GM12891 (cell line): ENCODE measurements around the gene CWC15. TPM values are rescaled to one million over a fixed set of nuclear protein-coding genes. Genes with fewer than 3 reads are reported as not detected.
A peak's percentile ranks its signal among the peaks of the same experiment; 100 is the strongest.
"Not testable (repeated sequence)": the region's sequence is repeated elsewhere in the genome, so short reads cannot be mapped to it uniquely, and the experiment has no call there.

ENCODE experiments used
- DNase-seq: peaks from one replicate; pipeline ENCODE4 v3.0.0; 2011; ENCODE audit warnings: low spot score; ENCODE audit not compliant: insufficient read length
- FAIRE-seq: peaks from 2 replicates; lab custom pipeline; 2011; peaks lifted over from hg19 to GRCh38; lab: Jason Lieb, UNC
- PAX5 ChIP-seq: IDR thresholded peaks from 2 replicates; pipeline ENCODE4 v1.6.1; 2011; ENCODE audit warnings: low read length, moderate library complexity, mild to moderate bottlenecking; ENCODE audit not compliant: insufficient read depth, severe bottlenecking
- POLR2A ChIP-seq: IDR thresholded peaks from 2 replicates; pipeline ENCODE4 v1.6.1; 2011; ENCODE audit warnings: low read depth, low read length, control low read depth
- POLR2AphosphoS5 ChIP-seq: IDR thresholded peaks from 2 replicates; pipeline ENCODE4 v1.6.1; 2011; ENCODE audit warnings: low read depth, low read length, control low read depth
- POU2F2 ChIP-seq: IDR thresholded peaks from 2 replicates; pipeline ENCODE4 v1.6.1; 2011; ENCODE audit warnings: low read depth, mild to moderate bottlenecking, control low read depth, low read length, moderate library complexity
- SPI1 ChIP-seq: IDR thresholded peaks from 2 replicates; pipeline ENCODE4 v1.6.1; 2011; ENCODE audit warnings: low read depth, low read length, control low read depth
- TAF1 ChIP-seq: IDR thresholded peaks from 2 replicates; pipeline ENCODE4 v1.6.1; 2011; ENCODE audit warnings: low read depth, low read length, control low read depth
- polyA plus RNA-seq: library from polyadenylated mRNA; unstranded; fragments of >200 nt; gene quantifications from one replicate; pipeline ENCODE4 v1.2.1, GENCODE V29; 2012; ENCODE audit warnings: low read depth, missing spikeins, inconsistent platforms; ENCODE audit not compliant: missing spikeins

The CWC15 gene
- 74.7 TPM for polyA plus RNA-seq

DNA sequence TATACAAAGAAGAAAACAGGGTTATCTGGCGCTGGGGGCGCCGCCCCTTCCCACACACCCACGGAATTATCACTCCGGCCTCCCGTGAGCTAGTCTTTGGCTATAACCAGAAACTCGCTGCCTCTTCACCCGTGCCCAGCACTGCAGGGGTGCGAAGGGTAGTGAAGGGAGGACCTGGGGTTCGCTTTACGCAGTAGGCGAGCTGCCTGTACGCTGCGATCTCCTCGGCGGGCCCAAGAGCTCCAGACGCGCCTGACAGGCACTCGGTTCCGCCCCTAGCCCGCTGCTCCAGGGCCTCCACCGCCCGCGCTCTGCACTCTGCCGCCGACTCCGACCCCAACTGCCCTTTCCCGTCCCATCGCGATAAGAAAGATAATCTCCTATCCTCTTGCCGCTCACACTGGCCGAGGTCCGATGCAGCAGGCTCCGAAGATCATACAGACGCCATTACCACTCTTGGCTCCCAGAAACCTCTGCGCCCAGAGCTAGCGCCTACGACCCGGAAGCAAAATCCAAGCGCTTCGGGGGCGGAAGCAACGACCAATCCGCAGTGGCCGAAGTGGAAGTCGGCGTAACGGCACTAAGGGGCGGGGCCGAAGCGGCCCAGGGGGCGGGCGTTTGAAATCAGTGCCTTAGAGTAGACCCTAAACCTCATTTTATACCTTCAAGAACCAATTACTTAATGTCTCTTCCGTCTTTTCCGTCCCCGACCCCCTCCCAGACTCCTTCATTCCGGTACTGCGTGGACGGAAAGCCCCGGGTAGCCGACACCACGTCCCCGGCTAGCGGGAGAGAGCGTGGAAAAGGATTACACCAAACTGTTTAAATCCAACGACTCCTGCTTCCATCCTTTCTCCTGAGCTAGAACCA is at the start of gene CWC15, which contains the start of gene KDM4D:
CWC15 (minus strand) TSS at position 458 of the 870 bp plus-strand sequence. CDS start 1,371 bp downstream, outside the sequence.
KDM4D (plus strand) TSS at position 611 of the 870 bp plus-strand sequence. CDS start 23,664 bp downstream, outside the sequence.
- TF ChIP-seq TAF1 (peak; percentile 94), POU2F2 (peak; percentile 67), POLR2AphosphoS5 (peak; percentile 89), SPI1 (no peak), POLR2A (peak; percentile 91)
- DNase-seq (peak; percentile 81), FAIRE-seq (peak; percentile 94)

- FAIRE-seq, DNase-seq: not testable (repeated sequence)
Observed at GRCh38 chr11:95021468-95021867, 48.1 kb upstream of the CWC15 start.

GRCh38 chr11:95016139-95016538 is 42.8 kb upstream of the CWC15 start:
- no peak for FAIRE-seq
- TF ChIP-seq PAX5 (no peak), TAF1 (no peak), POLR2AphosphoS5 (no peak), SPI1 (no peak), POU2F2 (no peak), POLR2A (no peak)
- DNase-seq = no peak

GRCh38 chr11:95014184-95014821 is 40.9 kb upstream of the CWC15 start:
- TF ChIP-seq SPI1 = no peak
- no peak for TF ChIP-seq POLR2A
- no peak for TF ChIP-seq TAF1
- no peak for TF ChIP-seq PAX5
- no peak for TF ChIP-seq POU2F2
- FAIRE-seq (no peak), DNase-seq (no peak)

DNA sequence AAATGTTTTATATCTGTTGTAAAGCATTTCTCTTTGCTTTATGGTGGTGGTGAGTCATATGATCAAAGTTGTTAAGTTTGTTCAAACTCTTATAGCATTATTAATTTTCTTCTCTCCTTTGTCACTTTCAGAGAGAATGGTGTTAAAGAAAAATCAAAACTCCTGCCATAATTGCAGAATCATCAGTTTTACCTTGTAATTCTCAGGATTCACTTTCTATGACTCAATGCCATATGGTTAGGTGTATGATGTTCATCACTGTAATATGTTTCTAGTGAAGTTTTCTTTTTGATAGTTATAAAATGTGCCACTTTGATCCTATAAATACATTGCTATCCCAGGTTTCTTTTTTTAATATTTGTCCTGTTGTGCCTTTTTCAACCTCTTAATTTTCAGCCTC is 38.0 kb upstream of the CWC15 start:
- FAIRE-seq (no peak), DNase-seq (no peak)
- TF ChIP-seq POLR2AphosphoS5 (no peak), SPI1 (no peak), PAX5 (no peak)

DNA sequence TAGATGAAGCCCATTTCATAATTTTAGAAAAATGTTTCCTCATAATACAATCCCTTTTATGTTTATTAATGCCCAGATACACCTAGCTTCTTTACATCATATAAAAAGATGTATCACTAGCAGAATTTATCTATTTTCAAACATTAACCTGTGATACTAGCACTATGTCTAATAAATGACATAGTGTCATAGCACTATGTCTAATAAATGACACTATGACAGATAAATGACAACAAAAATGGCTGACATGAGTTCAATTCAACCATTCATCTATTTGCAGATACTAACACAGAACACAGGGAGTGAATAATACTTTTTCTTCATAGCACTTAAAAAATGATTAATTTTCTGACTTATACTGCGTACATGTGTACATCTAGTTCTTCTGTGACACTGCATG is 32.3 kb upstream of the CWC15 start:
- TF ChIP-seq PAX5 = no peak
- DNase-seq (no peak), FAIRE-seq (no peak)

GRCh38 chr11:95003716-95004115 is 30.4 kb upstream of the CWC15 start:
- no peak for FAIRE-seq
- TF ChIP-seq POU2F2 (no peak), POLR2A (no peak), SPI1 (no peak), POLR2AphosphoS5 (no peak), TAF1 (no peak), PAX5 (no peak)
- DNase-seq = no peak

GRCh38 chr11:94998285-94998684 is 24.9 kb upstream of the CWC15 start:
- DNase-seq (no peak), FAIRE-seq (no peak)
- TF ChIP-seq POU2F2 = no peak
- no peak for TF ChIP-seq TAF1
- TF ChIP-seq PAX5 = no peak
- no peak for TF ChIP-seq POLR2AphosphoS5
- no peak for TF ChIP-seq SPI1
- no peak for TF ChIP-seq POLR2A

- FAIRE-seq (no peak), DNase-seq (no peak)
- no peak for TF ChIP-seq POU2F2
- no peak for TF ChIP-seq SPI1
- TF ChIP-seq POLR2A = no peak
- no peak for TF ChIP-seq POLR2AphosphoS5
- TF ChIP-seq PAX5 = no peak
- TF ChIP-seq TAF1 = no peak
Observed at GRCh38 chr11:94997437-94997836, 24.1 kb upstream of the CWC15 start.

- FAIRE-seq (no peak), DNase-seq (no peak)
- TF ChIP-seq PAX5 = no peak
- TF ChIP-seq POLR2A = no peak
- no peak for TF ChIP-seq POU2F2
- no peak for TF ChIP-seq TAF1
Observed at GRCh38 chr11:94993400-94993943, 20.1 kb upstream of the CWC15 start.
